GM12874 (cell line): Measurements from ENCODE around the gene NDUFS6.

Experiments used
- TF ChIP-seq, protein P1 (sequence below): IDR thresholded peaks from 2 replicates; pipeline ENCODE4 v1.5.1; 2011; ENCODE audit warnings: low read depth, mild to moderate bottlenecking, control low read depth, low read length, moderate library complexity; ENCODE audit not compliant: insufficient read depth

NDUFS6 gene

DNA sequence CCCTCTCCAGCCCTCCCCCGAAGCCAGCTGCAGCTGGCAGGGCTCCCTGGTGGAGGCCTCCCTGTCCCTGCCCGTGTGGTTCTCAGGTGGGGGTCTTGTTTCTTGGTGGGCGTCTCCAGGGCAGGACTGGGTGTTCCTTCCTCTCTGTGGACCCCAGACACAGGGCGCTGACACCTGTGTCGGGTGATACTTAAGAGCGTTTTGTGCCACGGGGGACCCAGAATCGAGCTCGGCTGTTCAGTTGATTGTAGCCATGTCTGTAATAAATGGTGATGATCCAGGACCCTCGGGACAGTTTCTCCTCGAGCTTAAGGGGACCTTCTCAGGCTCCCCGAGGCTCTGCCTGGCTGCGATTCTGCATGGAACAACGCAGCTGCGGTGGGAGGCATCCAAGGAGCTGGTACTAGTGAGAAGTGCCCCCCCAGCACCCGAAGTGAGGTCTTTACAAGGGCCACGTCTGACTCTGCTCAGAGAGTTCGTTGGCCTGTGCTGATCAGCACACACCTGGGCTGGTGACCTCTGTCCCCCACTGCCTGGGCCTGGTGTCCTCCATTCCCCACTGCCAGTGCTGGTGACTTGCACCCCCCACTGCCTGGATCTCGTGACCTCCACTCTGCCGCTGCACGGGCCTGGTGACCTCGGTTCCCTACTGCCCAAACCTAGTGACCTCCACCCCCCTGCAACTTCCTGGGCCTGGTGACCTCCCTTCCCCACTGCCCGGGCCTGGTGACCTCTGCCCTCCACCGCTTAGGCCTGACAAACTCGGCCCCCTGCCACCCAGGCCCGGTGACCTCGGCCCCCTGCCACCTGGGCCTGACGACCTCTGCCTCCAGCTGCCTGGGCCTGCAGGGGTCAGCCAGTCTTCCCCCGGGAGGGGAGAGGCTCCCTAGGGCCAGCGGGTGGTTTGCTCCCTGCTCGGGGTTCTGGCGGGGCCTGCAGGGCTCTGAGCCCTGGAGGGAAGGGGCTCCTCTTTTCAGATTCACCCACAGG, 36.0 kb downstream of the NDUFS6 start:
- TF ChIP-seq, protein P1, sequence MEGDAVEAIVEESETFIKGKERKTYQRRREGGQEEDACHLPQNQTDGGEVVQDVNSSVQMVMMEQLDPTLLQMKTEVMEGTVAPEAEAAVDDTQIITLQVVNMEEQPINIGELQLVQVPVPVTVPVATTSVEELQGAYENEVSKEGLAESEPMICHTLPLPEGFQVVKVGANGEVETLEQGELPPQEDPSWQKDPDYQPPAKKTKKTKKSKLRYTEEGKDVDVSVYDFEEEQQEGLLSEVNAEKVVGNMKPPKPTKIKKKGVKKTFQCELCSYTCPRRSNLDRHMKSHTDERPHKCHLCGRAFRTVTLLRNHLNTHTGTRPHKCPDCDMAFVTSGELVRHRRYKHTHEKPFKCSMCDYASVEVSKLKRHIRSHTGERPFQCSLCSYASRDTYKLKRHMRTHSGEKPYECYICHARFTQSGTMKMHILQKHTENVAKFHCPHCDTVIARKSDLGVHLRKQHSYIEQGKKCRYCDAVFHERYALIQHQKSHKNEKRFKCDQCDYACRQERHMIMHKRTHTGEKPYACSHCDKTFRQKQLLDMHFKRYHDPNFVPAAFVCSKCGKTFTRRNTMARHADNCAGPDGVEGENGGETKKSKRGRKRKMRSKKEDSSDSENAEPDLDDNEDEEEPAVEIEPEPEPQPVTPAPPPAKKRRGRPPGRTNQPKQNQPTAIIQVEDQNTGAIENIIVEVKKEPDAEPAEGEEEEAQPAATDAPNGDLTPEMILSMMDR = no peak

DNA sequence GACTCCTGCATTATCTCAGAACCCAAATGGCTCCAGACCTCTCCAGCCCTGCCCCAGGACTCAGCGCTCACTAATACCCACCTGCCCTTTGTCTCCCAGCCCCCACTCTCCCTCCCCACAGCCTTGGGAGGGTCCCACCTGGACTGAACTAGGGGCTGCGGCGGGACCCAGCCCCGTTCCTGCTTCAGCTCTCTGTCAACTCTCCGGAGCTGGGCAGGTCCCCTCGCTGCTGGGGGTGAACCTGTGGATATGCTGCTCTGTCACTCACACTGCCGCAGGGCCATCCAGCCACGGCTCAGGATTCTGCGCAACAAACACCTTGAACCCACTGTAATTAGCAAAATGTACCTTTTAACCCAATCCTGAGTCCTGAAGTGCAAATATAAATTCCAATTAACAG, 36.8 kb downstream of the NDUFS6 start:
- TF ChIP-seq, protein P1 = no peak

DNA sequence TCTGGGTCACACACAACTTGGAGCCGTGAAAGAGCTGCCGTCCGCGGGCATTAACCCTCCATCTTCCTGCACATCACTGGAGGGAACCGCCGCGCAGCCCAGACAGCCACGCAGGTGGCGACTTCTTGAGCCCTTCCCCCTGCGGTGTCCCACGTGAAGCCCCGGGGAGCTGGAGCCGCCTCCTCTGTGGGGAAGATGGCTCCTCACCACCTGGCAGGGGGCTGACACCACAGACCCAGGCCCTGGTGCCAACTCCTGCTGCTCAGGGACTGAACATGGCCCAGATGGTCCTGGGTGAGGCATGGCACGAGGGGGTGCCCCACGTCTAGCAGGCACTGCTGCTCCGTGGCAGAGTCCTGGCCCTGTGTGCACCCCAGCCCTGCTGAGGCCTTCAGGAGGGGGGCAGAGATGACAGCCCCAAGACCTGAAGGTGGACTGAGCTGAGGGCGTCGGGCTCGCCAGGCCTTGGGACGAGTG, 38.9 kb downstream of the NDUFS6 start:
- TF ChIP-seq, protein P1 = no peak

DNA sequence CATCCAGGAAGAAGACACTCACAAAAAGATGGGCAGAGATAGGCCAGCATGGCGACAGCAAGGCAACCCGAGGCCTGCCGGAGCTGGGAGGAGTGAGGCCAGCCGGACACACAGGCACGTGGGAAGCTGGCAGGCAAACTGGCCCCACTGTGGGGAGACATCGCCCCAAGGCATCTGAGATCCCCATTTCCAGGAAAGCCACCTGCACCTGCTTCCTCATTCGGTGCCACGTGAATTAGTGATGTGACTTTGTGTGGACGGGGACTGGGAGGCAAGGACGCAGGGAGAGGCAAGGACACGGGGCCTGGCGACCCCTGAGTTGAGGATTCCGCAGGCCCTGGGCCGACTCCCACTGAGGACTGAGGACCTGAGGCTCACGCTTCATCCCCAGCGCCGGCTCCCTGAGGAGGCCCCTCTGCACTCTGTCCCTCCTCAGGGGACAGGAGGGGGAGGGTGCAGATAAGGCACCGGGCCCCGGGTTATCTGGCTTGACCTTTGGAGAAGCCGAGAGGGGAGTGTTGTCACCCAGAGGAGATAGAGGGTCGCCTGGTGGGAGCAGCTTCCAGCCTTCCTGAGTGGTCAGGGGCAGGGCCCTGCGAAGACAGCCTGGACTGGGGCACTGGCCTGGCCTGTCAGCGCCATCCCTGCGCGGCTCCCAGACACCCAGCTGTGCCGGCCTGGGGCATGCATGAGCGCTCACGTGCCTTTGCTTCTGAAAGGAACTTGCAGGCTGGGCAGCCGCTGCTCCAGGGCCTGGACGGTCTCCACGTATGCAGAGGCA, 39.7 kb downstream of the NDUFS6 start:
- TF ChIP-seq, protein P1 = no peak

DNA sequence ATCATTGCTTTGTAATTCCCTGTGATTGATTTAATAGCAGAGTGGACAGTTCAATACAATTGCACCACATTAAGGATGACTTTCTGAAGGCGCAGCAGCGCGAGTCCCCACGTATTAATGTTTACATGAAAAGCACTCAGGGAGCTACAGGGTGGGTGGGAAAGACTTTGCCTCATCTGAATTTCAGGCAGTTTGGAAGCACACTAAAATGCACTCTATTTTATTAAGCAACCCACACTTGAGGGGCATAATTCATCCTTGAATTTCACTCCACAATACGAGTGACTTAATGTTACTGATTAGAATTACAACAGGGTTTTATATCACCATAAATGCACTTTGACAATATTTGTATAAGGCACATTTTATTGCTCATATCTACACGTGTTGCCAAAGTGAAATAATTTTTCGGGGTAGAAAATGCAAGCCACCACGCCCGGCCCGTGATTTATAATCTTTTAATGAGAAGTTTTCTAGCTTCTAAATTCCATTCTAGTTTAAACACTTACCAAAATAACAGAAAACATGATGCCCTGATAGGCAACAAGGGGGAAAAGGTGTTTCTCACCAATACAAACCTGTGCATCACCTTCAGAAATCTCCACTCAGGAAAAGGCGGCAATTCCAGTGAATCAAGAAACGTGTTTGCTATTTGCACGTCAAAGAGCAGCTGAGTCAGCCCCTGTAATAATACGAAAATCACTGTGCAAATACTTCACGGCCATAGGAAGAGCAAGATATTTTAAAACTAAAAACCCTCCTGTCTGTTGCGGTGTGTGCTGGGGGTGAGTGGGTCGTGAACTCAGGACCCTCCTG, 41.0 kb downstream of the NDUFS6 start:
- TF ChIP-seq, protein P1 = no peak

DNA sequence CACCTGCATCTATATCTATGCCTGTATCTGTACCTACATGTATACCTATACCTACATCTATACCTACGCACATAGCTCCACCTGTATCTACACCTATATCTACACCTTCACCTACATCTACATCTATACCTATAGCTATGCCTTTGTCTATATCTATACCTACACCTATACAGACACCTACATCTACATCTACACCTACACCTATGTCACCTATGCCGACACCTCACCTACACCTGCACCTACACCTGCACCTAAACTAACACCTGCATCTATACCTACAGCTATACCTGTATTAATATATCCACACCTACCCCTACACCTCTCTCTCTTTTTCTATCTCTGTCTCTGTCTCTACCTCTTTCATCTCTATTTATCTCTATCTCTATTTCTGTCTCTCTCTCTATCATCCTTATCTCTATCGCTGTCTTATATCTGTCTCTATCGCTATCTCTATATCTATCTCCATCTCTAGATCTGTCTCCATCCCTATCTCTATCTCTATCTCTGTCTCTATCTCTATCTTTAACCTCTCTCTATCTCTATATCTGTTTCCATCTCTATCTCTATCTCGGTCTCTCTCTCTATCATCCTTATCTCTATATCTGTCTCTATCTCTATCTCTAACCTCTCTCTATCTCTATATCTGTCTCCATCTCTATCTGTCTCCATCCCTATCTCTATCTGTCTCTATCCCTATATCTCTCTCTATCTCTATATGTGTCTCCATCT, 43.7 kb downstream of the NDUFS6 start:
- TF ChIP-seq, protein P1 = no peak
